ENCODE data around the gene MPC2. TPM values are rescaled to one million over a fixed set of nuclear protein-coding genes. Genes with fewer than 3 reads are reported as not detected.

Gene MPC2
- total and polyA plus RNA-seq, 2 of the 8 experiments (the other 6 are each of a cell fraction or from before 2014, with no cell fraction given): 18.6 to 40.9 TPM

DNA sequence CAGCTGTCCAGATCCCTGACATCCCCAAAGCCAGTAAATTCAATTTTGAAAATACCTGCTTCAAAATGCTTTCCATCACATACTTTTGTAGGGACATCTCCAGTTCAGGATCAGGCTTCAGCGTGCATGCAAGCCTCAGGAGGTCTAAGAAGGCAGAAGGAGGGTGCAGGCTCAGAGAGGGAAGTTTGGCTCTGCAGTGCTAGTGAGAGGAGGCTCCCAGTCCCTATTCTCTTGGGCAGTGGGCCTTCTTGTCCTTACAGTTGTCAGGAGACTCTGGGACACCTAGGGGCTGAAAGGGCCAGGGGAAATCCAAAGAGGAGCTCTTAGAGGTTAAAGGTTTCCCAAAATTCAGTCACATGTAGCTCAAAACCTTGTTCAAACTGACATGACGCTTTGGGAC is 43.1 kb downstream of the MPC2 start:
- no peak overlapping the region for H3K56ac ChIP-seq (replicated peaks; ENCODE audit: insufficient read length, low read depth, low read length)
- H2BK120ac ChIP-seq (replicated peaks; ENCODE audit: low read depth, low read length): no peak overlapping the region
- WGBS, 2 experiments (ENCODE audit: extremely low coverage in 1 of 2, insufficient coverage in 1 of 2, insufficient read length in 1 of 2, insufficient replicate concordance in 2 of 2, low coverage in 1 of 2, low lambda C conversion rate in 2 of 2, missing lambda C conversion rate in 1 of 2): 78% methylated on average over 2 of the region's 2 CpGs; no CpG with 5 or more reads in 1 of the 2 experiments
- no peak overlapping the region for H3K9ac ChIP-seq (replicated peaks in 1 of 4; ENCODE audit: extremely low read depth in 1 of 4, low read depth in 3 of 4, low read length in 3 of 4)
- FAIRE-seq: no peak
- H2BK12ac ChIP-seq (ENCODE audit: low read depth, low read length): no peak overlapping the region
- TF ChIP-seq GTF2F1 (IDR thresholded peaks at IDR 0.05; ENCODE audit: borderline replicate concordance, low read depth, low read length) (no peak), KDM1A (IDR thresholded peaks at IDR 0.05; ENCODE audit: borderline replicate concordance, low read length) (no peak), JUN (IDR thresholded peaks at IDR 0.05; ENCODE audit: low read depth, low read length) (no peak), KDM4A (IDR thresholded peaks at IDR 0.05; ENCODE audit: low read depth, low read length, severe bottlenecking) (no peak), MAFK (IDR thresholded peaks at IDR 0.05; ENCODE audit: low read depth, low read length) (no peak), CTBP2 (IDR thresholded peaks at IDR 0.05; ENCODE audit: borderline replicate concordance, insufficient read depth, insufficient read length, low read length) (no peak)
- no peak overlapping the region for H3K4me3 ChIP-seq (ENCODE audit: extremely low read depth in 1 of 4, insufficient read depth in 2 of 4, low read depth in 3 of 4, low read length in 4 of 4)
- H3K79me1 ChIP-seq (ENCODE audit: low read depth, low read length): no peaks in the 10 kb centered on the region
- no peak overlapping the region for H3K14ac ChIP-seq (ENCODE audit: insufficient read length)
- H3K4me1 ChIP-seq (replicated peaks in 1 of 4; ENCODE audit: control insufficient read depth in 3 of 4, insufficient read depth in 4 of 4, low read length in 3 of 4): no peaks in the 10 kb centered on the region
- no peaks in the 10 kb centered on the region for H4K20me1 ChIP-seq (replicated peaks in 1 of 2; ENCODE audit: control insufficient read depth in 1 of 2, insufficient read depth in 2 of 2, low read length in 2 of 2)
- no peaks in the 10 kb centered on the region for H3K36me3 ChIP-seq (ENCODE audit: control insufficient read depth in 2 of 4, insufficient read depth in 4 of 4, low read length in 3 of 4)
- no peak overlapping the region for H2BK5ac ChIP-seq (ENCODE audit: low read depth, low read length)
- DNase-seq (ENCODE audit: low read depth in 1 of 2, low spot score in 2 of 2): no peak
- no peaks in the 10 kb centered on the region for H3K27me3 ChIP-seq (replicated peaks in 1 of 4; ENCODE audit: control insufficient read depth in 3 of 4, extremely low read depth in 1 of 4, insufficient read depth in 3 of 4, low read length in 3 of 4)
- H2AK5ac ChIP-seq (ENCODE audit: low read depth, low read length): no peak overlapping the region
- no peaks in the 10 kb centered on the region; a peak in 1 of 4 replicates for H3K9me3 ChIP-seq (ENCODE audit: insufficient read depth in 2 of 2, low read depth in 1 of 2, low read length in 1 of 2)
- H3K18ac ChIP-seq (ENCODE audit: extremely low read depth, low read length): no peak overlapping the region
- H4K5ac ChIP-seq (ENCODE audit: insufficient read length, low read depth, low read length): no peak overlapping the region
- no peak overlapping the region for H4K8ac ChIP-seq (ENCODE audit: extremely low read depth, insufficient read depth, low read length)
- H3K23me2 ChIP-seq (ENCODE audit: low read depth, low read length): no peaks in the 10 kb centered on the region
- H3K23ac ChIP-seq (ENCODE audit: insufficient read length): no peak overlapping the region
- no peak overlapping the region for H4K91ac ChIP-seq (replicated peaks; ENCODE audit: insufficient read length, low read length)
- H2BK20ac ChIP-seq (ENCODE audit: low read length): no peak overlapping the region
- CTCF ChIA-PET (ENCODE audit: partially characterized antibody): interaction anchor here (0.7 to 1.6 kb wide), 4 partner anchors 11 to 191 kb away, joined by 3 to 5 read pairs (median 4); no protein-coding TSS in a partner anchor
- no peak overlapping the region for H2BK15ac ChIP-seq (ENCODE audit: low read length)
- no peak overlapping the region for H2AFZ ChIP-seq (ENCODE audit: low read length)
- H3K27ac ChIP-seq (ENCODE audit: low read depth, low read length): no peak overlapping the region
- no peak overlapping the region for H3K4ac ChIP-seq (replicated peaks; ENCODE audit: insufficient read length, low read depth, low read length)
- no peak overlapping the region for H3K4me2 ChIP-seq (ENCODE audit: insufficient read depth in 1 of 2, low read depth in 2 of 2, low read length in 2 of 2)
- POLR2A ChIA-PET (ENCODE audit: partially characterized antibody): interaction anchor here (1.0 kb wide), 1 partner anchor 42 kb away, joined by 3 read pairs; no protein-coding TSS in a partner anchor
- no peaks in the 10 kb centered on the region for H3K79me2 ChIP-seq (ENCODE audit: control insufficient read depth in 1 of 2, insufficient read depth in 2 of 2, low read length in 2 of 2)
